GM23248 (cell line): ENCODE data around the gene NTHL1.

ENCODE experiments used
- EZH2 ChIP-seq: fragments of 200-600 bp; sonication (generic); IDR thresholded peaks from 2 replicates; pipeline ENCODE4 v1.6.1; 2018; ENCODE audit warnings: antibody characterized with exemption, mild to moderate bottlenecking; ENCODE audit not compliant: insufficient read depth, poor library complexity, severe bottlenecking
- EZH2phosphoT487 ChIP-seq: fragments of 200-600 bp; sonication (generic); IDR thresholded peaks from 2 replicates; pipeline ENCODE4 v1.6.1; 2018; ENCODE audit warnings: antibody characterized with exemption, moderate library complexity, mild to moderate bottlenecking, low read depth; ENCODE audit not compliant: insufficient read depth

DNA sequence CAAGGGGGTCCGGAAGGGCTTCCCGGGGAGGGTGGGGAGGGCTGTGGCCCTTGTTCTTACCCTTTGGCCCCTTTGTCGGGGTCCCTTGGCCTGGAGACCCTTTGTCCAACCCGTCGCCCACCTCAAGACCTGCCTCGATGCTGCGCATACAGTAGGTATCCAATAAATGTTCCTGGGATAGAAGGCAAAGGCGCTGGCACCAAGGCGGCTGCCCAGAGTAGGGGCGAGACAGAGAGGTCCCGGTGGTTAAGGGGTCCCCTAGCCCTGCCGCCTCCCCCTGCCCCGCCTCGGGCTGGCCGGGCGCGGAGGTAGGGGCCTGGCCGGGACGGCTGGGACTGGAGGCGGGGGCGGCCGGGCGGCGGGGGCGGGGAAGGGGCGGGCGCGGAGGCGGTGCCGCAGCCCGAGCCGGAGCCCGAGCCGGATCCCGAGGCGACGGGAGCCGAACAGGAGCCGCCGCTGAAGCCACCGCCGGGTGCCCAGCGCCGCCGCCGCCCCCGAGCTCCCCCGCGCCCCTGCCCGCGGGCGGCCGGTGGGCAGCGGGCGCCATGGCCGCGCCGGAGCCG lies 21.1 kb downstream of the NTHL1 start, which contains the start of gene NHERF2:
- TF ChIP-seq EZH2phosphoT487: no peak
- TF ChIP-seq EZH2: no peak
